OCI-LY7 (cell line): ENCODE measurements around the gene MBOAT2.

ENCODE experiments used
- EZH2phosphoT487 ChIP-seq: fragments of 200-600 bp; sonication (generic); IDR thresholded peaks from 2 replicates; pipeline ENCODE4 v1.6.1; 2018; ENCODE audit warnings: low read depth, borderline replicate concordance, mild to moderate bottlenecking, mixed run types, antibody characterized with exemption, low read length, moderate library complexity, mixed read lengths
- TF ChIP-seq, protein P1 (sequence below): fragments of 200-600 bp; sonication (generic); conservative IDR thresholded peaks from 2 replicates; pipeline ENCODE4 v1.5.1; 2014; ENCODE audit warnings: mild to moderate bottlenecking, antibody characterized with exemption, low read length, moderate library complexity, mixed read lengths

DNA sequence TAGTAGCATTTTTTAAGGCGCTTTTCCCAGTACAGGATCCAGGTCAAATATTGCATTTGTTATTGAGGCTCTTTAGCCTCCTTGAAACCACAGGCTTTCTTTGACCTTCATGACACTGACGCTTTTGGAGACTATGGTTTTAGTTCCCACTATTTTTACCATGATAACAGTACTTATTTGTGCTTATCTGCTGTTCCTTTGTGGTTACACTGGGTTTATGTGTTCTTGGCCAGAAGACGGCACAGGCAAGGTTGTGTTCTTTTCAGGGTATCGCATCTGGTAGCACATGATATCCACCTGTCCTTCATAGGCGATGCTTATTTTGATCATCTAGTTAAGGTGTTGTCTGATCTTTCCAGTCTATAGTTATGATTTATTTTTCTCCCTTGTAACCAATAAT lies 16.8 kb upstream of the MBOAT2 start:
- TF ChIP-seq, protein P1, sequence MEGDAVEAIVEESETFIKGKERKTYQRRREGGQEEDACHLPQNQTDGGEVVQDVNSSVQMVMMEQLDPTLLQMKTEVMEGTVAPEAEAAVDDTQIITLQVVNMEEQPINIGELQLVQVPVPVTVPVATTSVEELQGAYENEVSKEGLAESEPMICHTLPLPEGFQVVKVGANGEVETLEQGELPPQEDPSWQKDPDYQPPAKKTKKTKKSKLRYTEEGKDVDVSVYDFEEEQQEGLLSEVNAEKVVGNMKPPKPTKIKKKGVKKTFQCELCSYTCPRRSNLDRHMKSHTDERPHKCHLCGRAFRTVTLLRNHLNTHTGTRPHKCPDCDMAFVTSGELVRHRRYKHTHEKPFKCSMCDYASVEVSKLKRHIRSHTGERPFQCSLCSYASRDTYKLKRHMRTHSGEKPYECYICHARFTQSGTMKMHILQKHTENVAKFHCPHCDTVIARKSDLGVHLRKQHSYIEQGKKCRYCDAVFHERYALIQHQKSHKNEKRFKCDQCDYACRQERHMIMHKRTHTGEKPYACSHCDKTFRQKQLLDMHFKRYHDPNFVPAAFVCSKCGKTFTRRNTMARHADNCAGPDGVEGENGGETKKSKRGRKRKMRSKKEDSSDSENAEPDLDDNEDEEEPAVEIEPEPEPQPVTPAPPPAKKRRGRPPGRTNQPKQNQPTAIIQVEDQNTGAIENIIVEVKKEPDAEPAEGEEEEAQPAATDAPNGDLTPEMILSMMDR = no peak
- TF ChIP-seq EZH2phosphoT487 = no peak
